Sigmoid colon (tissue), 4 donors: ENCODE measurements around the gene MRPL11.

Experiments
- CTCF ChIP-seq, 4 experiments: fragments of 450-650 bp in 3 of 4; fragments of 200-600 bp in 1 of 4; IDR thresholded peaks; one replicate each; pipeline ENCODE4 v1.5.1; 2016 to 2019; ENCODE audit warnings: antibody characterized with exemption in 4 of 4, mild to moderate bottlenecking in 3 of 4, moderate library complexity in 2 of 4
- EP300 ChIP-seq, 4 donors: sonication (generic); formaldehyde crosslinking; IDR thresholded peaks; one replicate each; pipeline ENCODE4 v1.6.1; 2017; ENCODE audit warnings: antibody characterized with exemption in 4 of 4
- POLR2A ChIP-seq, 2 donors: fragments of 450-650 bp; IDR thresholded peaks; one replicate each; pipeline ENCODE4 v1.6.1; 2016; ENCODE audit warnings: antibody characterized with exemption in 2 of 2, mild to moderate bottlenecking in 2 of 2, moderate library complexity in 2 of 2
- POLR2AphosphoS5 ChIP-seq, 4 donors: sonication (generic); formaldehyde crosslinking; IDR thresholded peaks; one replicate each; pipeline ENCODE4 v1.6.1; 2017; ENCODE audit warnings: antibody characterized with exemption in 4 of 4

DNA sequence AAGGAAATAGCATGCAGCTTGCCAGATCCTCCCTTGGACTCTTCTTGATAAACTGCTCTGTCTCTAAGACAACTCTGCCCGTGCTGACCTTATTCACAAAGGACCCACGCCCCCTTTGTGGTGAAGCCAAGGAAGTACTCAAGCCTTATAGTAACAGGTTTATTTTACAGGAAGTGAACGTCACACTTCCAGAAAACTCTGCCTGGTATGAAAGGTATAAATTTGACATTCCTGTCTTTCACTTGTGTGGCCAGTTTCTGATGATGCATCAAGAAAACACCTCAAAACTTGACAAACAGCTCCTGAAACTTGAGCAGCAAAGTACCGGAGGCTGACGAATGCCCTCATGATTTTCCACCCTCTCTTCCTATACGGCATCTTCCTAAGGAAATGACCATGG, 15.6 kb upstream of the MRPL11 start:
- TF ChIP-seq CTCF (IDR thresholded peaks at IDR 0.05) = no peak
- TF ChIP-seq POLR2A (IDR thresholded peaks at IDR 0.05) = no peak
- TF ChIP-seq POLR2AphosphoS5 (IDR thresholded peaks at IDR 0.05) = no peak
- TF ChIP-seq EP300 (IDR thresholded peaks at IDR 0.05) = no peak
